Measurements from ENCODE around the gene PKP4.

PKP4 gene

DNA sequence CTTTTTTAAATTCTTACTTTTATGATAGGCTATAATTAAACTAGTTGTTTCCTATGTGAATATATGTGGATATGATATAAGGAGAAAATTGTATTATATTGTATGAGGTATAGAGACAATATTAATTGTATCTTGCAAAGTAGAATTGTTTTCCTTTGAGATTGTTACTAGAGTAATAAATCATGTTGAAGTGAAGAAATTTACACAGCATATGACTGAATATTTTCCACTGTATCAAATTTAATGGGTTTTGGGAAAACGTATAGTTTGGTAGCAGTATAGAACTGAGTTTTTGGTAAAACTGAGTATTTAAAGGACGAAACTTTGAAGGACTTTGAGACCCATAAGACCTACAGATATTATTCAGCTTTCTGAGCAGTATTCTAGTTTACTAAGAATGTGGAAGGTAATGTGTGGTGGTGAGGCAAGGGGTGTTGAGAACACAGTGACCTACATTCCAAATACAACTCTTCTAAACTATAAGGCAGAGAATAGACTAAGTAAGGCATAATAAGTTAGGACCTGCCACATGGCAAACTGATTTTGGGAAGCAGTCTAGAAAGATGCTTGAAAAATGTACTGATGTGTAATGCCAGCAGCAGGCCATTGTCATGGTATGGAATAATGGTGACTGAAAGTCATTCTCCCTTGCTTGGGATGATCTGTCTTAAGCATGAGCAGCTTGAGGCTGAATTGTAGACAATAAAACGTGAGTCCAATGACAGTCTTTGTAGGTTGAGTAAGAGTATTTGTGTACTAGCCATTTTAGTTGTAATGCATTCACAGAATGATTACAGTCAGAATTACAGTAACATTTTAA is 29.6 kb downstream of the PKP4 start:
- 100% methylated on average over 1 of the region's 3 CpGs for WGBS (ENCODE audit: insufficient coverage, insufficient read length)
- Histone ChIP-seq H3K4me3 (ENCODE audit: low read length) (no peak overlapping the region), H3K27ac (ENCODE audit: low read length) (no peak overlapping the region)

DNA sequence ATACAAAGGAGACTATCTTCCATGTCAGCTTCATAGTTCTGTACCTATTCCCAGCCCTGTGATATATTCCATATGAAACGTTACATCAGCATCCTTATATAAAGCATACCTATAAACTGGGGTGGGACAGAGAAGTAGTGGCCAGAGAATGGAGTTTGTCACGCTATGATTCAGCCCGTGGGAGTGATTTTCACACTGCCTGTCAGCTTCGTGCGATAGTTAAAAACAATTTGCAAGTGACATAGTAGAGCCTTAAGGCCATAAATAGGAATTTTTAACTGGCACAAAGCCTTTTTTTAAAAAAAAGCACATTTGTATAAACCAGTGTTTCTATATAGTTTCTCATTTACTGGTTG is 30.2 kb downstream of the PKP4 start:
- WGBS (ENCODE audit: insufficient coverage, insufficient read length): no CpG with 5 or more reads among the region's 5 CpGs
- H3K27ac ChIP-seq (ENCODE audit: low read length): no peak overlapping the region
- no peaks in the 10 kb centered on the region for H3K9me3 ChIP-seq (ENCODE audit: control insufficient read depth, insufficient read depth, low read length)
- no peak for DNase-seq (ENCODE audit: low read depth, low spot score)
- peaks cover 1% of the 10 kb centered on the region; the same call in 1 of the 2 replicates for H3K4me1 ChIP-seq (ENCODE audit: control insufficient read depth, insufficient read depth, low read length)
- no peaks in the 10 kb centered on the region for H3K27me3 ChIP-seq (ENCODE audit: control insufficient read depth, insufficient read depth, low read length)
- no peak overlapping the region for H3K4me3 ChIP-seq (ENCODE audit: low read length)
- no peaks in the 10 kb centered on the region for H3K36me3 ChIP-seq (ENCODE audit: control insufficient read depth, insufficient read depth, low read length)

More for the DNA sequence above, 29.6 kb downstream of the PKP4 start:
- Histone ChIP-seq H3K4me1 (ENCODE audit: control insufficient read depth, insufficient read depth, low read length) (peaks cover 1% of the 10 kb centered on the region; the same call in 1 of the 2 replicates), H3K36me3 (ENCODE audit: control insufficient read depth, insufficient read depth, low read length) (no peaks in the 10 kb centered on the region), H3K27me3 (ENCODE audit: control insufficient read depth, insufficient read depth, low read length) (no peaks in the 10 kb centered on the region), H3K9me3 (ENCODE audit: control insufficient read depth, insufficient read depth, low read length) (no peaks in the 10 kb centered on the region)
- no peak for DNase-seq (ENCODE audit: low read depth, low spot score)

DNA sequence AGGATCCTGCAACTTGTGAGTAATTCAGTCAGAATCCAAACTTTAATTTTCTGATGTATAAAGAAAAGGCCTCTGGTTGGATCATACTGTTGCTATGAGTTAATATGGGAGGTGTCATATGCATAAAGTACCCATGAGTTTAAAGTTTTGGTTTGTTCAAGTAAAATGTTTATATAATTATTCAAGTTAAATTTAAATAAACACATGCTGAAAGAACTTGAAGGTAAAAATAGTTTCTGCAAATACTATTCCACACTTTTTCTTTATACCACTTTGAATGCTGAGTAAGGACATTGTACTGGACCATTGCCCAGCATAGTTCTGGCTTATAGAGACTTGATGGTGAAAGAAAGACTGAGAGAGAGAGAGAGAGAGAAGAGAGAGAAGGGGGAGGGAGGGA is 30.7 kb downstream of the PKP4 start:
- Histone ChIP-seq H3K4me1 (ENCODE audit: control insufficient read depth, insufficient read depth, low read length) (peaks cover 1% of the 10 kb centered on the region; the same call in 1 of the 2 replicates), H3K27ac (ENCODE audit: low read length) (no peak overlapping the region)
- DNase-seq (ENCODE audit: low read depth, low spot score): no peak

DNA sequence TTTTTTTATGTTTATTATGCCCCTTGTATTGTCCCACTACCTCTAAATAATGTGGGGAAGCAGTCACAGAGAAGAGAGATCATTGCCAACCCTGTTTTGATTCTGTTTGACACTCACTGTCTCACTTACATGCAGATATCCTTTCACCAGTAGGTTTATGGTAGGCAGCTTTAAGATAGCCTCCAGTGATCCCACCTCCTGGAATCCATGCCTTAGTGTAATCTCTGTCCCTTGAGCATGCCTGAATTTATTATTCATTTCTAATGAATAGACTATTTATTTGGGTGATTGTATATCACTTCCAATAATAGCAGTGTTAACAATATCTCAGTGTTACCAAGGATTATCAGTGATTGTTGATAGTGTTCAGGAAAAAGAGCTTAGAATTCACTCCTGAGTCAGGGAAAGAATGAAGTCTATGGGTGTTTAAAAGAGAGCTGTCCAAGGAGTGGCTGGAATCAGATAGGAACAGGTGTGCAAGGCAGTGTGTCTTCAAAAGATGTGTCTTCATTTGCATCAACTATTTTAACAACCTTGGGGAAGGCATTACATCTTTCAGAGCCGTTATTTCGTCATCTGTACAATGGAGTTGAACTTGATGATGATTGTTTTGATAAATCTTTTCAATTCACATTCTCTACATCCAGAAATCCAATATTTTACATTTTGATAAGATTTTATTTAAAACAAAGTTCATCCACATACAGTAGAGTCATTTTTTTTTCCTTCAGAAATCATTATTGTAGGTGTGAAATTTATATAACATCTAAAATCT is 31.9 kb downstream of the PKP4 start:
- no peaks in the 10 kb centered on the region for H3K36me3 ChIP-seq (ENCODE audit: control insufficient read depth, insufficient read depth, low read length)
- DNase-seq (ENCODE audit: low read depth, low spot score): no peak
- peaks cover 1% of the 10 kb centered on the region; the same call in 1 of the 2 replicates for H3K4me1 ChIP-seq (ENCODE audit: control insufficient read depth, insufficient read depth, low read length)
- no peak overlapping the region for H3K4me3 ChIP-seq (ENCODE audit: low read length)
- no peaks in the 10 kb centered on the region for H3K9me3 ChIP-seq (ENCODE audit: control insufficient read depth, insufficient read depth, low read length)
- no peak overlapping the region for H3K27ac ChIP-seq (ENCODE audit: low read length)
- WGBS (ENCODE audit: insufficient coverage, insufficient read length): no CpG with 5 or more reads among the region's 2 CpGs
- H3K27me3 ChIP-seq (ENCODE audit: control insufficient read depth, insufficient read depth, low read length): no peaks in the 10 kb centered on the region

More for the DNA sequence above, 30.7 kb downstream of the PKP4 start:
- Histone ChIP-seq H3K9me3 (ENCODE audit: control insufficient read depth, insufficient read depth, low read length) (no peaks in the 10 kb centered on the region), H3K4me3 (ENCODE audit: low read length) (no peak overlapping the region), H3K27me3 (ENCODE audit: control insufficient read depth, insufficient read depth, low read length) (no peaks in the 10 kb centered on the region), H3K36me3 (ENCODE audit: control insufficient read depth, insufficient read depth, low read length) (no peaks in the 10 kb centered on the region)

DNA sequence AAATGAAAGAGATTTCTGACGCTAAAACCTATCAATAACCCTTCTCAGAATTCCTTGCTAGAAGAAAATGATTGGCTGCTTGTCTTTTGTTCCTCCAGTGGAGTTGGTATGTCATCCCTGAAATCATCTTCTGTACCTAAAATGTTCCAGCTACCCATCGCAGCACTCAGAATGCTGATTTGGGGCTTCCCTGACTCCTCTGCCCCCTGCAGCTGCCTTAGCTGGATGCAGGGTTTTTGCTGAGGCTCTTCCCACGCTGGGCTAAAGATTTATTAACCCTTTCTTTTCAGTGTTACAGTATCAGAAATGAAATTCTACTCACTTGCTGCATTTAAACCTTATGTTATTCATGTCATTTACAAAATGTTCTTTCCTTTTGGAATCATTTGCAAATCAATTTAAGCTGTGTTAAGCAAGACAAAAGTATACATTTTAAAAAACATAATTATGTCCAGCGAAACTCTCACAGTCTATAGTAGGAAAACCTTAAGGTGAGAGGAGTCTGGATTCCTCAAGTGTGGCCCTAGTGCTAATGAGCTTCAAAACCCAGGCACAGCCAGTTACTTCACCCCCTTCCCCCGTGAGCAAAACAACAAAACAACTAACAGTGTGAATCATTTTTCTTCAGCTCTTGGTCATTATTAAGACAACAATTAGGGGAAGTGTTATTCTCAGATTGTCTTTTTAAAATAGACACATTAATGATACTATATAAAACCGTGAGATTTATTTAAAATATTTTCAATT is 32.8 kb downstream of the PKP4 start:
- DNase-seq (ENCODE audit: low read depth, low spot score): no peak
- H3K4me3 ChIP-seq (ENCODE audit: low read length): no peak overlapping the region
- no peaks in the 10 kb centered on the region for H3K27me3 ChIP-seq (ENCODE audit: control insufficient read depth, insufficient read depth, low read length)
- H3K36me3 ChIP-seq (ENCODE audit: control insufficient read depth, insufficient read depth, low read length): no peaks in the 10 kb centered on the region
- peaks cover 1% of the 10 kb centered on the region; the same call in 1 of the 2 replicates for H3K4me1 ChIP-seq (ENCODE audit: control insufficient read depth, insufficient read depth, low read length)
- H3K27ac ChIP-seq (ENCODE audit: low read length): no peak overlapping the region
- no peaks in the 10 kb centered on the region for H3K9me3 ChIP-seq (ENCODE audit: control insufficient read depth, insufficient read depth, low read length)
- WGBS (ENCODE audit: insufficient coverage, insufficient read length): no CpG with 5 or more reads among the region's 6 CpGs

DNA sequence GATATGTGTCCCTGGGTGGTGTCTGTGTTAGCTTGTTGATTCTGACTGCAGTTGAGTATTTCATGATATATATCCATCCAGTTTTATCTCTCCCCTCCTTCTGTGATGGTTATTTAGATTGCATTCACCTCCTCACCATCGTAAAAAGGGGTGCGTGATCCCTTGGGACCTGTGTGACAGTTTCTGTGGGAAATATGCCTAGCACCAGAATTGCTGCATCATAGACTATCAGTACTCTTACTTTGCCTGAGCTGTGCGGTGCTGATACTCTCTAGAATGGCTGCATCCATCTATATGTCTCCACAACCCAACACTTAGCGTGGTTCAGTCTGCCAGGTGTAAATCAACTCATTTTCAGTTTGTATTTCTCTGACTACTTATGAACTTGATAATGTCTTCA is 34.3 kb downstream of the PKP4 start:
- WGBS (ENCODE audit: insufficient coverage, insufficient read length): no CpG with 5 or more reads among the region's 4 CpGs
- peaks cover 1% of the 10 kb centered on the region; the same call in 1 of the 2 replicates for H3K4me1 ChIP-seq (ENCODE audit: control insufficient read depth, insufficient read depth, low read length)
- no peaks in the 10 kb centered on the region for H3K36me3 ChIP-seq (ENCODE audit: control insufficient read depth, insufficient read depth, low read length)

DNA sequence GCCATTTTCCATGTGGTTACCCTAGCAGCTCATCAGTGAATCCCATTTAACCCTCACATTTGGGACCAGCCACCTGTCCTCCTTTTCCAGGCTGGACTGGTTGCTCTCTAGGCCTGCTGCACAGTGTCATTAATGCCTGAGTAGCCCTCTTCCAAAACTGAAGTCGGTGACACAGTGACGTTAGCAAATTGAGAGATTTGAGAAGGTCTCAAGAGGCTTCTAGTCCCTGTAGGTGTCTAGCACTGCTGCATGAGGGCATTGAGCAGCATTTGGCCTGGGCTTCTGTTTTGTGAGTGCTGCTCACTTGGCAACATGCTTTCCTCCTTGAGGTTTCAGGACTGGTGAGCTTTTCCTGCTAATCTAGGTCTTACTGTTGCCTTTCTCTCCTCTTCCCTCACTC is 36.7 kb downstream of the PKP4 start:
- peaks cover 1% of the 10 kb centered on the region; the same call in 1 of the 2 replicates for H3K4me1 ChIP-seq (ENCODE audit: control insufficient read depth, insufficient read depth, low read length)
- H3K36me3 ChIP-seq (ENCODE audit: control insufficient read depth, insufficient read depth, low read length): no peaks in the 10 kb centered on the region
- no peaks in the 10 kb centered on the region for H3K27me3 ChIP-seq (ENCODE audit: control insufficient read depth, insufficient read depth, low read length)
- H3K4me3 ChIP-seq (ENCODE audit: low read length): no peak overlapping the region
- no peaks in the 10 kb centered on the region for H3K9me3 ChIP-seq (ENCODE audit: control insufficient read depth, insufficient read depth, low read length)
- no peak for DNase-seq (ENCODE audit: low read depth, low spot score)
- no CpG with 5 or more reads among the region's 2 CpGs for WGBS (ENCODE audit: insufficient coverage, insufficient read length)
- H3K27ac ChIP-seq (ENCODE audit: low read length): no peak overlapping the region

More for the DNA sequence above, 34.3 kb downstream of the PKP4 start:
- Histone ChIP-seq H3K4me3 (ENCODE audit: low read length) (no peak overlapping the region), H3K27me3 (ENCODE audit: control insufficient read depth, insufficient read depth, low read length) (no peaks in the 10 kb centered on the region), H3K27ac (ENCODE audit: low read length) (no peak overlapping the region), H3K9me3 (ENCODE audit: control insufficient read depth, insufficient read depth, low read length) (no peaks in the 10 kb centered on the region)
- DNase-seq (ENCODE audit: low read depth, low spot score): no peak

DNA sequence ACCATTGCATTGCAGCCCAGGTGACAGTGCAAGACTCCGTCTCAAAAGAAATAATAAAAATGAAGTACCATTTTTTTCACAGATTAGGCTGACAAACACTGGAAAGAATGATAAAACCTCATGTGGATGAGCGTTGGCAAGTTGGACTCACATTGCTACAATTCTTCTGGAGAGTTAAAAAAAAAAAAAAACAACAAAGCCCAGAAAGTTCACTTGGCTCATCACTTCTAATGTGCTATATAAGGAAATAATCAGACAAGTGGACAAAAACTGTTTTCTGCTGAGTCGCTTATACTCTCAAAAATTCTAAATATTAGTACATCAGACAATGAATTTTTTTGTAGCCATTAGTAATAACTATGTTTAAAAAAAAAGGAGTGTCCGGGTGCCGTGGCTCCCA is 38.4 kb downstream of the PKP4 start:
- H3K27ac ChIP-seq (ENCODE audit: low read length): no peak overlapping the region
- no peak overlapping the region for H3K4me3 ChIP-seq (ENCODE audit: low read length)
- no CpG with 5 or more reads among the region's 5 CpGs for WGBS (ENCODE audit: insufficient coverage, insufficient read length)
- DNase-seq (ENCODE audit: low read depth, low spot score): no peak
- H3K4me1 ChIP-seq (ENCODE audit: control insufficient read depth, insufficient read depth, low read length): peaks cover 1% of the 10 kb centered on the region; the same call in 1 of the 2 replicates
- H3K9me3 ChIP-seq (ENCODE audit: control insufficient read depth, insufficient read depth, low read length): no peaks in the 10 kb centered on the region
- no peaks in the 10 kb centered on the region for H3K36me3 ChIP-seq (ENCODE audit: control insufficient read depth, insufficient read depth, low read length)
- no peaks in the 10 kb centered on the region for H3K27me3 ChIP-seq (ENCODE audit: control insufficient read depth, insufficient read depth, low read length)

DNA sequence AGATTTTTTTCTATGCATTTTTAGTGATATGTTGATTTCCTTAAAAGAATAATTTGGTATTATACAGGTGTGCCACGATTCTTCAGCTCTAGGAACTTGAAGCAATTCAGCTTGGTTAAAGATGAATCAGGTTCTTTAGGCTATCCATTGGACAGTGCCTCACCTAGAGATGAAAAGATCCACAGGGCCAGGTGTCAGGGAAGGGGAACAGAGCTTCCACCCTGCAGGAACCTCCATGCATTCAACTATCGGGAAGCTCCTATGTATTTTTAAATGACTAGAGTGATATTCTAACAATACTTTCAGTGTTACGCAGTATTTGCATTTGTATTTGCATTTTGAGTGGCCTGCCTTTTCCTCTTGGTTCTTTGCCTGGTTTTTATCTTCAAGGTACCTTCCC is 40.2 kb downstream of the PKP4 start:
- no peaks in the 10 kb centered on the region for H3K27me3 ChIP-seq (ENCODE audit: control insufficient read depth, insufficient read depth, low read length)
- no CpG with 5 or more reads among the region's 3 CpGs for WGBS (ENCODE audit: insufficient coverage, insufficient read length)
- DNase-seq (ENCODE audit: low read depth, low spot score): no peak

DNA sequence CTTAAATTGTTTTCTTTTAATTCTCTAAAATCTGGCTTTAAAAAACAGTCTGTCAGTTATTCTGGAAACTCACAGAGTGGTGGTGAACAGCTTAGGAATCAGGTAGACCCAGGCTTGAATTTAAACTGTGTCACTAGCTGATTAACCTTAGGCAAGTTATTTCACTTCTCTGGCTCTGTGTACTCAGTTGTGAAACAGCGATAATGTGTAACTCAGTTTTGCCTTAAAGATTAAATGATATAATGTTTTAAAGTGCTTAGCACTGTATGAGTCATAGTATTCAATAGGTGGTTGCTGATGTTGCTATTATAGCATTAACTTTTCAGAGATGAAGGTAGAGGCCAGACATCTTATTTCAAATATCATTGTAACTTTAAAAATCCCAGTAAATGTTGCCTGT is 40.7 kb downstream of the PKP4 start:
- WGBS (ENCODE audit: insufficient coverage, insufficient read length): no CpG with 5 or more reads among the region's 1 CpG
- no peaks in the 10 kb centered on the region for H3K36me3 ChIP-seq (ENCODE audit: control insufficient read depth, insufficient read depth, low read length)
- DNase-seq (ENCODE audit: low read depth, low spot score): no peak
- no peaks in the 10 kb centered on the region; the same call in 1 of the 2 replicates for H3K4me1 ChIP-seq (ENCODE audit: control insufficient read depth, insufficient read depth, low read length)
- no peak overlapping the region for H3K27ac ChIP-seq (ENCODE audit: low read length)
- no peaks in the 10 kb centered on the region for H3K27me3 ChIP-seq (ENCODE audit: control insufficient read depth, insufficient read depth, low read length)
- H3K4me3 ChIP-seq (ENCODE audit: low read length): no peak overlapping the region
- H3K9me3 ChIP-seq (ENCODE audit: control insufficient read depth, insufficient read depth, low read length): no peaks in the 10 kb centered on the region

More for the DNA sequence above, 40.2 kb downstream of the PKP4 start:
- H3K4me1 ChIP-seq (ENCODE audit: control insufficient read depth, insufficient read depth, low read length): no peaks in the 10 kb centered on the region; the same call in 1 of the 2 replicates
- H3K36me3 ChIP-seq (ENCODE audit: control insufficient read depth, insufficient read depth, low read length): no peaks in the 10 kb centered on the region
- H3K27ac ChIP-seq (ENCODE audit: low read length): no peak overlapping the region
- no peak overlapping the region for H3K4me3 ChIP-seq (ENCODE audit: low read length)
- H3K9me3 ChIP-seq (ENCODE audit: control insufficient read depth, insufficient read depth, low read length): no peaks in the 10 kb centered on the region
